GM21381 (cell line): ENCODE data around the gene SLC39A9.
"Not testable (repeated sequence)": the region's sequence is repeated elsewhere in the genome, so short reads cannot be mapped to it uniquely, and the experiment has no call there.

Experiments
- ATAC-seq: cut with Tn5 transposase; IDR thresholded peaks from one replicate; pipeline ENCODE4 v1.9.1; 2021; ENCODE audit warnings: mild to moderate bottlenecking, moderate library complexity; ENCODE audit not compliant: unreplicated experiment

The SLC39A9 gene

GRCh38 chr14:69471916-69472315, 73.4 kb downstream of the SLC39A9 start:
- no peak for ATAC-seq

GRCh38 chr14:69473260-69473659, 74.8 kb downstream of the SLC39A9 start:
- ATAC-seq, result no peak

- ATAC-seq, result no peak
Measured at GRCh38 chr14:69473946-69474345, 75.5 kb downstream of the SLC39A9 start.

GRCh38 chr14:69475194-69475818, 76.8 kb downstream of the SLC39A9 start:
- ATAC-seq, result no peak

GRCh38 chr14:69476824-69477450, 78.4 kb downstream of the SLC39A9 start:
- ATAC-seq, result not testable (repeated sequence)

- not testable (repeated sequence) for ATAC-seq
Measured at GRCh38 chr14:69478055-69478454, 79.6 kb downstream of the SLC39A9 start.

- ATAC-seq, result no peak
Measured at GRCh38 chr14:69479696-69480095, 81.2 kb downstream of the SLC39A9 start.

GRCh38 chr14:69480136-69480535, 81.6 kb downstream of the SLC39A9 start:
- no peak for ATAC-seq

GRCh38 chr14:69481815-69482568, 83.5 kb downstream of the SLC39A9 start:
- ATAC-seq, result peak; percentile 93

GRCh38 chr14:69483765-69484443, 85.4 kb downstream of the SLC39A9 start:
- ATAC-seq, result no peak

- ATAC-seq, result no peak
Measured at GRCh38 chr14:69484444-69485314, 86.2 kb downstream of the SLC39A9 start, which contains the start of gene PLEKHD1. Gene PLEKHD1 (plus strand): TSS chr14:69484728. CDS start chr14:69484966, 238 bp downstream.

- ATAC-seq, result no peak
Measured at GRCh38 chr14:69485315-69485660, 86.8 kb downstream of the SLC39A9 start.

GRCh38 chr14:69485701-69486100, 87.2 kb downstream of the SLC39A9 start:
- ATAC-seq, result no peak

GRCh38 chr14:69487226-69487625, 88.7 kb downstream of the SLC39A9 start:
- ATAC-seq, result no peak

GRCh38 chr14:69487771-69488170, 89.3 kb downstream of the SLC39A9 start:
- ATAC-seq, result no peak

- ATAC-seq, result no peak
Measured at GRCh38 chr14:69489495-69489894, 91.0 kb downstream of the SLC39A9 start.

GRCh38 chr14:69490219-69490918, 91.9 kb downstream of the SLC39A9 start:
- no peak for ATAC-seq

GRCh38 chr14:69491193-69491592, 92.7 kb downstream of the SLC39A9 start:
- no peak for ATAC-seq

- no peak for ATAC-seq
Measured at GRCh38 chr14:69493038-69493437, 94.5 kb downstream of the SLC39A9 start.

- no peak for ATAC-seq
Measured at GRCh38 chr14:69493791-69494190, 95.3 kb downstream of the SLC39A9 start.
